Muscle of leg (tissue), 11 donors: ENCODE results near the gene LHB. TPM values are rescaled to one million over a fixed set of nuclear protein-coding genes. Genes with fewer than 3 reads are reported as not detected.

Experiments
- DNase-seq: peaks from one replicate; pipeline ENCODE4 v3.0.0; 2013
- H3K27ac ChIP-seq: one replicate; pipeline ENCODE4 v1.5.1; 2013; ENCODE audit warnings: mild to moderate bottlenecking, low read length, control low read depth
- H3K27me3 ChIP-seq: one replicate; pipeline ENCODE4 v1.6.1; 2013; ENCODE audit warnings: low read length; ENCODE audit not compliant: control insufficient read depth, insufficient read depth
- H3K36me3 ChIP-seq: one replicate; pipeline ENCODE4 v1.6.1; 2013; ENCODE audit warnings: low read length; ENCODE audit not compliant: control insufficient read depth, insufficient read depth
- H3K4me1 ChIP-seq: one replicate; pipeline ENCODE4 v1.6.1; 2013; ENCODE audit warnings: low read length; ENCODE audit not compliant: control insufficient read depth, insufficient read depth
- H3K4me3 ChIP-seq: one replicate; pipeline ENCODE4 v1.5.1; 2013; ENCODE audit warnings: low read length, control low read depth
- H3K9me3 ChIP-seq: replicated peaks from 2 replicates; pipeline ENCODE4 v1.6.1; 2013; ENCODE audit warnings: low read depth, low read length; ENCODE audit not compliant: control insufficient read depth
- WGBS: methylation state at CpG from one replicate; pipeline ENCODE4 v1.1.5; 2013; ENCODE audit warnings: missing lambda C conversion rate; ENCODE audit not compliant: insufficient coverage; 5-methylcytosine and 5-hydroxymethylcytosine counted together
- polyA plus RNA-seq, 8 donors: library from polyadenylated mRNA; unstranded; fragments of 120-200 nt; gene quantifications; one replicate each; pipeline versions ENCODE4 v1.2.1 to v1.2.3, GENCODE V29; 2013; ENCODE audit warnings: inconsistent platforms in 1 of 8, low replicate concordance in 1 of 8; ENCODE audit not compliant: insufficient read length in 8 of 8, insufficient read depth in 1 of 8
- total RNA-seq: library from RNA; stranded (reverse); fragments of 120-200 nt; gene quantifications from one replicate; pipeline ENCODE4 v1.2.4, GENCODE V29; 2013

LHB gene
- total and polyA plus RNA-seq, 9 donors = not detected

- DNase-seq = peak; percentile 36
- Histone ChIP-seq H3K4me1 (peaks cover 26% of the 10 kb centered on the region), H3K9me3 (no peaks in the 10 kb centered on the region), H3K4me3 (no peak overlapping the region), H3K36me3 (peaks cover 57% of the 10 kb centered on the region), H3K27me3 (no peaks in the 10 kb centered on the region), H3K27ac (peak overlapping the region; percentile 2)
- WGBS = 77% methylated on average over 2 of the region's 4 CpGs
Observed at GRCh38 chr19:48968179-48968661, 48.7 kb downstream of the LHB start.

- no peaks in the 10 kb centered on the region for H3K27me3 ChIP-seq
- peaks cover 55% of the 10 kb centered on the region for H3K36me3 ChIP-seq
- H3K4me1 ChIP-seq = peaks cover 29% of the 10 kb centered on the region
- peak overlapping the region; percentile 2 for H3K27ac ChIP-seq
- 85% methylated on average over 8 of the region's 14 CpGs for WGBS
- DNase-seq = peak; percentile 90
- H3K9me3 ChIP-seq = no peaks in the 10 kb centered on the region
- no peak overlapping the region for H3K4me3 ChIP-seq
Observed at GRCh38 chr19:48967346-48968178, 49.3 kb downstream of the LHB start.

GRCh38 chr19:48966541-48967345 lies 50.1 kb downstream of the LHB start:
- H3K36me3 ChIP-seq = peaks cover 47% of the 10 kb centered on the region
- DNase-seq = no peak
- H3K27ac ChIP-seq = peak overlapping the region; percentile 42
- H3K4me1 ChIP-seq = peaks cover 33% of the 10 kb centered on the region
- no peaks in the 10 kb centered on the region for H3K9me3 ChIP-seq
- 81% methylated on average over 5 of the region's 10 CpGs for WGBS
- no peaks in the 10 kb centered on the region for H3K27me3 ChIP-seq
- peak overlapping the region; percentile 88 for H3K4me3 ChIP-seq

Other genes starting within 250 kb of the LHB start
- 18.8 TPM for gene BCAT2, start 206.1 kb downstream of the LHB start, total RNA-seq
- 10 to 100 TPM; 21.2 to 32.7 (median 24.6) TPM for gene BCAT2, start 206.1 kb downstream of the LHB start, polyA plus RNA-seq
- 2.7 TPM for gene HSD17B14, start 180.6 kb downstream of the LHB start, total RNA-seq
- gene HSD17B14, start 180.6 kb downstream of the LHB start, polyA plus RNA-seq = 1 to 10 TPM; 1.9 to 8.3 (median 4.3) TPM
- 18.7 TPM for gene PLEKHA4, start 148.5 kb downstream of the LHB start, total RNA-seq
- gene PLEKHA4, start 148.5 kb downstream of the LHB start, polyA plus RNA-seq = 10 to 100 TPM; 34.9 to 59.0 (median 38.4) TPM
- gene PPP1R15A, start 144.7 kb downstream of the LHB start, total RNA-seq = 32.2 TPM
- 10 to 100 TPM; 49.0 to 84.7 (median 57.3) TPM for gene PPP1R15A, start 144.7 kb downstream of the LHB start, polyA plus RNA-seq
- gene TULP2, start 118.3 kb downstream of the LHB start, total RNA-seq = 0.09 TPM
- under 1 TPM in 7 of 8 donors, not detected in 1; 0.13 to 0.88 (median 0.46) TPM for gene TULP2, start 118.3 kb downstream of the LHB start, polyA plus RNA-seq
- 97.3 TPM for gene NUCB1, start 116.8 kb downstream of the LHB start, total RNA-seq
- gene NUCB1, start 116.8 kb downstream of the LHB start, polyA plus RNA-seq = 100 to 1,000 TPM; 141 to 216 (median 175) TPM
- 0.31 TPM for gene DHDH, start 83.4 kb downstream of the LHB start, total RNA-seq
- gene DHDH, start 83.4 kb downstream of the LHB start, polyA plus RNA-seq = 1 to 10 TPM in 1 of 8 donors, under 1 TPM in 7; 0.20 to 1.9 (median 0.42) TPM
- 27.1 TPM for gene BAX, start 62.2 kb downstream of the LHB start, total RNA-seq
- gene BAX, start 62.2 kb downstream of the LHB start, polyA plus RNA-seq = 10 to 100 TPM; 33.9 to 52.4 (median 44.7) TPM
- 786 TPM for gene FTL, start 51.8 kb downstream of the LHB start, total RNA-seq
- gene FTL, start 51.8 kb downstream of the LHB start, polyA plus RNA-seq = 100 to 1,000 TPM; 576 to 914 (median 741) TPM
- gene GYS1, start 23.8 kb downstream of the LHB start, total RNA-seq = 43.8 TPM
- 10 to 100 TPM; 47.3 to 87.3 (median 65.3) TPM for gene GYS1, start 23.8 kb downstream of the LHB start, polyA plus RNA-seq
- 63.8 TPM for gene RUVBL2, start 23.2 kb downstream of the LHB start, total RNA-seq
- gene RUVBL2, start 23.2 kb downstream of the LHB start, polyA plus RNA-seq = 10 to 100 TPM; 55.3 to 72.5 (median 66.9) TPM
- gene CGB3, start 7.2 kb upstream of the LHB start, total RNA-seq = 0.22 TPM
- gene CGB3, start 7.2 kb upstream of the LHB start, polyA plus RNA-seq = under 1 TPM in 2 of 8 donors, not detected in 6; 0.57 to 0.60 TPM
- gene CGB2, start 14.8 kb upstream of the LHB start, total RNA-seq = not detected
- under 1 TPM in 1 of 8 donors, not detected in 7; 0.27 TPM for gene CGB2, start 14.8 kb upstream of the LHB start, polyA plus RNA-seq
- gene CGB1, start 19.8 kb upstream of the LHB start, total RNA-seq = not detected
- gene CGB1, start 19.8 kb upstream of the LHB start, polyA plus RNA-seq = not detected
- gene CGB5, start 26.8 kb upstream of the LHB start, total RNA-seq = 0.40 TPM
- 1 to 10 TPM in 1 of 8 donors, under 1 TPM in 2, not detected in 5; 0.23 to 1.4 (median 0.63) TPM for gene CGB5, start 26.8 kb upstream of the LHB start, polyA plus RNA-seq
- 0.31 TPM for gene CGB8, start 32.0 kb upstream of the LHB start, total RNA-seq
- under 1 TPM in 4 of 8 donors, not detected in 4; 0.20 to 0.58 (median 0.25) TPM for gene CGB8, start 32.0 kb upstream of the LHB start, polyA plus RNA-seq
- gene CGB7, start 40.7 kb upstream of the LHB start, total RNA-seq = 0.53 TPM
- 1 to 10 TPM in 4 of 8 donors, under 1 TPM in 4; 0.34 to 1.4 (median 0.87) TPM for gene CGB7, start 40.7 kb upstream of the LHB start, polyA plus RNA-seq
- gene NTF4, start 47.7 kb upstream of the LHB start, total RNA-seq = 1.6 TPM
- gene NTF4, start 47.7 kb upstream of the LHB start, polyA plus RNA-seq = 1 to 10 TPM; 2.5 to 5.2 (median 3.6) TPM
- gene KCNA7, start 55.6 kb upstream of the LHB start, total RNA-seq = 2.8 TPM
- 1 to 10 TPM; 4.4 to 8.1 (median 6.4) TPM for gene KCNA7, start 55.6 kb upstream of the LHB start, polyA plus RNA-seq
- gene SNRNP70, start 68.4 kb upstream of the LHB start, total RNA-seq = 157 TPM
- gene SNRNP70, start 68.4 kb upstream of the LHB start, polyA plus RNA-seq = 100 to 1,000 TPM; 173 to 276 (median 221) TPM
- gene LIN7B, start 97.3 kb upstream of the LHB start, total RNA-seq = 11.6 TPM
- gene LIN7B, start 97.3 kb upstream of the LHB start, polyA plus RNA-seq = 10 to 100 TPM in 6 of 8 donors, 1 to 10 TPM in 2; 9.6 to 14.4 (median 11.2) TPM
- gene C19orf73, start 102.1 kb upstream of the LHB start, total RNA-seq = 0.35 TPM
- 1 to 10 TPM in 2 of 8 donors, under 1 TPM in 6; 0.33 to 1.2 (median 0.72) TPM for gene C19orf73, start 102.1 kb upstream of the LHB start, polyA plus RNA-seq
- gene PPFIA3, start 102.5 kb upstream of the LHB start, total RNA-seq = 5.5 TPM
- gene PPFIA3, start 102.5 kb upstream of the LHB start, polyA plus RNA-seq = 10 to 100 TPM in 1 of 8 donors, 1 to 10 TPM in 7; 7.2 to 11.1 (median 8.3) TPM
- 105 TPM for gene HRC, start 138.3 kb upstream of the LHB start, total RNA-seq
- gene HRC, start 138.3 kb upstream of the LHB start, polyA plus RNA-seq = 100 to 1,000 TPM; 106 to 172 (median 135) TPM
- 13.1 TPM for gene TRPM4, start 140.7 kb upstream of the LHB start, total RNA-seq
- 10 to 100 TPM; 24.0 to 52.5 (median 36.4) TPM for gene TRPM4, start 140.7 kb upstream of the LHB start, polyA plus RNA-seq